Prostate gland (tissue), 2 donors: Measurements from ENCODE around the gene KLK3.

Experiments
- CTCF ChIP-seq, 4 experiments: fragments of 200-600 bp in 2 of 4; fragments of 450-650 bp in 2 of 4; sonication (generic) in 2 of 4; IDR thresholded peaks; 1 replicate in 3 of 4; 2 replicates in 1 of 4; pipeline ENCODE4 v1.5.1; 2016 to 2019; ENCODE audit warnings: antibody characterized with exemption in 4 of 4, mild to moderate bottlenecking in 2 of 4, moderate library complexity in 2 of 4
- POLR2AphosphoS5 ChIP-seq: sonication (generic); formaldehyde crosslinking; IDR thresholded peaks from one replicate; pipeline ENCODE4 v1.6.1; 2017; ENCODE audit warnings: antibody characterized with exemption

GRCh38 chr19:50897612-50898011 is 42.9 kb downstream of the KLK3 start:
- no peak for TF ChIP-seq CTCF (IDR thresholded peaks at IDR 0.05)
- TF ChIP-seq POLR2AphosphoS5 = no peak
